OCI-LY1 (cell line): ENCODE measurements around the gene GAL3ST2.

Experiments
- CTCF ChIP-seq: fragments of 200-600 bp; sonication (generic), shearing (Covaris generic); IDR thresholded peaks from 2 replicates; pipeline ENCODE4 v1.5.1; 2017; ENCODE audit warnings: mild to moderate bottlenecking, antibody characterized with exemption, low read length, moderate library complexity, mixed read lengths
- EZH2 ChIP-seq: fragments of 200-600 bp; sonication (generic), shearing (Covaris generic); IDR thresholded peaks from 2 replicates; pipeline ENCODE4 v1.8.0; 2017; ENCODE audit warnings: borderline replicate concordance, mixed run types, mild to moderate bottlenecking, antibody characterized with exemption, low read length, moderate library complexity, mixed read lengths

DNA sequence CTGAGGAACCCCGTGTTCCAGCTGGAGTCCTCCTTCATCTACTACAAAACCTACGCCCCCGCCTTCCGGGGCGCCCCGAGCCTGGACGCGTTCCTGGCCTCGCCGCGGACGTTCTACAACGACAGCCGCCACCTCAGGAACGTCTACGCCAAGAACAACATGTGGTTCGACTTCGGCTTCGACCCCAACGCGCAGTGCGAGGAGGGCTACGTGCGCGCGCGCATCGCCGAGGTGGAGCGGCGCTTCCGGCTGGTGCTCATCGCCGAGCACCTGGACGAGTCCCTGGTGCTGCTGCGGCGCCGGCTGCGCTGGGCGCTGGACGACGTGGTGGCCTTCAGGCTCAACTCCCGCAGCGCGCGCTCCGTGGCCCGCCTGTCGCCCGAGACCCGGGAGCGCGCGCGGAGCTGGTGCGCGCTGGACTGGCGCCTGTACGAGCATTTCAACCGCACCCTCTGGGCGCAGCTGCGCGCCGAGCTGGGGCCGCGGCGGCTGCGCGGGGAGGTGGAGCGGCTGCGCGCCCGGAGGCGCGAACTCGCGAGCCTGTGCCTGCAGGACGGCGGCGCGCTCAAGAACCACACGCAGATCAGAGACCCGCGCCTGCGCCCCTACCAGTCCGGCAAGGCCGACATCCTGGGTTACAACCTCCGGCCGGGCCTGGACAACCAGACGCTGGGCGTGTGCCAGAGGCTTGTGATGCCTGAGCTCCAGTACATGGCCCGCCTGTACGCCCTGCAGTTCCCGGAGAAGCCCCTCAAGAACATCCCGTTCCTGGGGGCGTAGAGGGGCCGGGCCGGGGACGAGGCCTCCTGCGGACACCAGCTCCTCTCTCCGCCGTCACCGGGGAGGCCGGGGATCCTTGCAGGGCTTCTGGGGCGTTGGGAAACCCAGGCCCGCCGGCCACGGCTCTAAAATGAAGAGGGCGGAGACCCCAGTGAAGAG, 27.0 kb downstream of the GAL3ST2 start:
- TF ChIP-seq CTCF (no peak), EZH2 (no peak)
